GM12878 (cell line): Measurements from ENCODE around the gene FBXW7. TPM values are rescaled to one million over a fixed set of nuclear protein-coding genes. Genes with fewer than 3 reads are reported as not detected.

ENCODE experiments used
- ATAC-seq: fragments of 200-7000 bp; cut with Tn5 transposase; 3 replicates; pipeline ENCODE4 v1.9.1; 2020; ENCODE audit warnings: mild to moderate bottlenecking, moderate library complexity
- BruUV-seq: library from RNA; stranded (reverse); fragments of 400-500 nt; replicated peaks from 2 replicates; lab custom pipeline; 2021; lab: Mats Ljungman, UMichigan
- CTCF ChIA-PET: fragments of 300-600 bp; sonication (Branson Sonifier 250); formaldehyde crosslinking; extraction: SDS; loops from one replicate; lab custom pipeline; 2021; ENCODE audit warnings: inconsistent platforms; lab: Yijun Ruan, JAX
- POLR2A ChIA-PET: fragments of 350-600 bp; formaldehyde crosslinking; extraction: SDS; loops from one replicate; lab custom pipeline; 2021; ENCODE audit warnings: inconsistent platforms; lab: Charles Lee
- RAD21 ChIA-PET: fragments of 300-600 bp; sonication (Branson Sonifier 250); formaldehyde crosslinking; loops from one replicate; lab custom pipeline; 2023; ENCODE audit warnings: antibody characterized with exemption; ENCODE audit not compliant: unreplicated experiment; lab: Charles Lee
- SMC1A ChIA-PET: fragments of 300-600 bp; sonication (Branson Sonifier 250); formaldehyde crosslinking; loops from one replicate; lab custom pipeline; 2023; ENCODE audit not compliant: unreplicated experiment, uncharacterized antibody; lab: Charles Lee
- DNase-seq: peaks from one replicate; pipeline ENCODE4 v3.0.0-alpha.2; 2011; ENCODE audit warnings: low read depth, low spot score
- FAIRE-seq: peaks from 3 replicates; lab custom pipeline; 2011; peaks lifted over from hg19 to GRCh38; lab: Jason Lieb, UNC
- H2AFZ ChIP-seq: 2 replicates; pipeline ENCODE4 v1.6.0; 2011; ENCODE audit warnings: low read depth, low read length, control low read depth; ENCODE audit not compliant: control insufficient read depth
- H3K27ac ChIP-seq: 2 replicates; pipeline ENCODE4 v1.5.1; 2011; ENCODE audit warnings: control low read depth; ENCODE audit not compliant: control insufficient read depth, insufficient read depth
- H3K27me3 ChIP-seq, 2 experiments: replicated peaks in 1 of 2; 2 replicates each; pipeline versions ENCODE4 v1.6.0 to v1.6.1; 2011; ENCODE audit warnings: low read length in 1 of 2; ENCODE audit not compliant: control insufficient read depth in 2 of 2, insufficient read depth in 2 of 2
- H3K36me3 ChIP-seq, 2 experiments: 2 replicates each; pipeline ENCODE4 v1.5.1; 2011; ENCODE audit warnings: low read length in 1 of 2; ENCODE audit not compliant: control insufficient read depth in 2 of 2, insufficient read depth in 2 of 2
- H3K4me1 ChIP-seq: 2 replicates; pipeline ENCODE4 v1.6.1; 2011; ENCODE audit warnings: mild to moderate bottlenecking, low read length, moderate library complexity, mixed read lengths; ENCODE audit not compliant: control insufficient read depth, insufficient read depth
- H3K4me2 ChIP-seq: 2 replicates; pipeline ENCODE4 v1.6.0; 2011; ENCODE audit warnings: control low read depth; ENCODE audit not compliant: control insufficient read depth, insufficient read depth
- H3K4me3 ChIP-seq: fragments of 200-600 bp; sonication (generic); 2 replicates; pipeline ENCODE4 v1.5.1; 2016
- H3K79me2 ChIP-seq: 2 replicates; pipeline ENCODE4 v1.6.0; 2011; ENCODE audit warnings: low read length; ENCODE audit not compliant: control insufficient read depth, insufficient read depth
- H3K9ac ChIP-seq: 2 replicates; pipeline ENCODE4 v1.8.0; 2011; ENCODE audit warnings: low read length, control low read depth, mixed read lengths; ENCODE audit not compliant: control insufficient read depth, insufficient read depth
- H3K9me3 ChIP-seq: replicated peaks from 3 replicates; pipeline ENCODE4 v1.5.1; 2011; ENCODE audit warnings: mild to moderate bottlenecking, low read length; ENCODE audit not compliant: control insufficient read depth, insufficient read depth
- H4K20me1 ChIP-seq: 2 replicates; pipeline ENCODE4 v1.6.0; 2011; ENCODE audit not compliant: control insufficient read depth, insufficient read depth
- ATF7 ChIP-seq: fragments of 450-650 bp; IDR thresholded peaks from 2 replicates; pipeline ENCODE4 v1.6.1; 2016; ENCODE audit warnings: low read depth, mild to moderate bottlenecking
- BMI1 ChIP-seq: fragments of 450-650 bp; IDR thresholded peaks from 2 replicates; pipeline ENCODE4 v1.6.1; 2016; ENCODE audit warnings: mild to moderate bottlenecking, moderate library complexity, borderline replicate concordance
- CEBPB ChIP-seq, 2 experiments: fragments of 150-350 bp in 1 of 2; IDR thresholded peaks; 2 replicates each; pipeline ENCODE4 v1.6.1; 2012 to 2014; ENCODE audit warnings: low read depth in 2 of 2, low read length in 2 of 2, borderline replicate concordance in 1 of 2, inconsistent platforms in 1 of 2
- DPF2 ChIP-seq: fragments of 450-650 bp; IDR thresholded peaks from 2 replicates; pipeline ENCODE4 v1.6.1; 2017; ENCODE audit warnings: mild to moderate bottlenecking
- ESRRA ChIP-seq: IDR thresholded peaks from 2 replicates; pipeline ENCODE4 v1.6.1; 2012; ENCODE audit warnings: mild to moderate bottlenecking, low read length, improper control_type of control experiment
- FOS ChIP-seq: IDR thresholded peaks from 3 replicates; pipeline ENCODE4 v1.6.1; 2011; ENCODE audit warnings: borderline replicate concordance; ENCODE audit not compliant: insufficient read length; ENCODE audit errors: extremely low read depth
- FOXK2 ChIP-seq: fragments of 450-650 bp; IDR thresholded peaks from 2 replicates; pipeline ENCODE4 v1.6.1; 2017; ENCODE audit warnings: mild to moderate bottlenecking, moderate library complexity
- GABPA ChIP-seq: IDR thresholded peaks from 2 replicates; pipeline ENCODE4 v1.6.1; 2014; ENCODE audit warnings: antibody characterized with exemption, low read depth, mild to moderate bottlenecking, inconsistent platforms
- MEF2A ChIP-seq: IDR thresholded peaks from 2 replicates; pipeline ENCODE4 v1.6.1; 2011; ENCODE audit warnings: low read depth, mild to moderate bottlenecking, low read length, moderate library complexity; ENCODE audit not compliant: insufficient read depth
- MEF2B ChIP-seq: fragments of 450-650 bp; IDR thresholded peaks from 2 replicates; pipeline ENCODE4 v1.6.1; 2018; ENCODE audit warnings: mild to moderate bottlenecking, moderate library complexity; ENCODE audit not compliant: partially characterized antibody, poor library complexity, severe bottlenecking
- MLLT1 ChIP-seq: fragments of 450-650 bp; IDR thresholded peaks from 2 replicates; pipeline ENCODE4 v1.6.1; 2016; ENCODE audit warnings: mild to moderate bottlenecking
- NRF1 ChIP-seq: conservative IDR thresholded peaks from 2 replicates; pipeline ENCODE4 v1.6.1; 2011; ENCODE audit warnings: mild to moderate bottlenecking, low read depth, low read length, improper control_type of control experiment
- RELB ChIP-seq: fragments of 450-650 bp; IDR thresholded peaks from 2 replicates; pipeline ENCODE4 v1.6.1; 2017; ENCODE audit warnings: low read depth, mild to moderate bottlenecking, moderate library complexity
- RUNX3 ChIP-seq: IDR thresholded peaks from 2 replicates; pipeline ENCODE4 v1.6.1; 2012; ENCODE audit warnings: low read length, inconsistent platforms
- SIX5 ChIP-seq: IDR thresholded peaks from 2 replicates; pipeline ENCODE4 v1.6.1; 2011; ENCODE audit warnings: mild to moderate bottlenecking, low read depth, low read length, moderate library complexity; ENCODE audit not compliant: severe bottlenecking
- SMC3 ChIP-seq: IDR thresholded peaks from 2 replicates; pipeline ENCODE4 v1.6.1; 2011; ENCODE audit warnings: low read length, improper control_type of control experiment, borderline replicate concordance
- SREBF2 ChIP-seq: IDR thresholded peaks from 2 replicates; pipeline ENCODE4 v1.6.1; 2012; ENCODE audit warnings: mild to moderate bottlenecking, low read length
- TCF12 ChIP-seq: IDR thresholded peaks from 2 replicates; pipeline ENCODE4 v1.6.1; 2011; ENCODE audit warnings: low read depth, mild to moderate bottlenecking, low read length
- ZNF207 ChIP-seq: fragments of 450-650 bp; IDR thresholded peaks from 2 replicates; pipeline ENCODE4 v1.6.1; 2014; ENCODE audit warnings: antibody characterized with exemption, mild to moderate bottlenecking, borderline replicate concordance
- in situ Hi-C: fragments of 300-500 bp; cut with MboI; formaldehyde crosslinking; loops from 9 replicates; pipeline ENCODE4 v1.14.3; 2018; ENCODE audit warnings: mixed read lengths
- intact Hi-C: fragments of 100-400 bp; cut with micrococcal nuclease; formaldehyde crosslinking; loops from one replicate; pipeline ENCODE4 v1.14.2; 2022; ENCODE audit not compliant: unreplicated experiment
- polyA plus RNA-seq, 11 experiments: library from polyadenylated mRNA; depleted of rRNA in 4 of 11; unstranded in 6 of 11; stranded (reverse) in 5 of 11; fragments of >200 nt; fragmentation: Nextera tagmentation in 4 of 11; fragmentation: Illumina TruSeq in 1 of 11; extraction: Ambion mirVana in 4 of 11; extraction: Trizol in 1 of 11; gene quantifications; 1 replicate in 1 of 11; 2 replicates in 10 of 11; pipeline versions ENCODE4 v1.2.1 to v1.2.3, GENCODE V29; 2011 to 2016; ENCODE audit warnings: inconsistent platforms in 2 of 11, missing spikeins in 2 of 11, low read depth in 1 of 11
- total RNA-seq, 4 experiments: library from RNA; depleted of rRNA in 3 of 4; stranded (reverse); fragments of >200 nt in 3 of 4; fragmentation: Illumina TruSeq in 1 of 4; extraction: Trizol in 1 of 4; gene quantifications; 2 replicates each; pipeline versions ENCODE4 v1.2.1 to v1.2.3, GENCODE V29; 2013 to 2021

Gene FBXW7
- total and polyA plus RNA-seq, 10 of the 15 experiments (the other 5 are each of a cell fraction or from before 2014, with no cell fraction given) = 35.8 to 118 (median 47.2) TPM

GRCh38 chr4:152372444-152372843 lies 163.4 kb downstream of the FBXW7 start:
- no peak for FAIRE-seq
- BruUV-seq = no TSS peak
- RAD21 ChIA-PET = interaction anchor here (1.0 to 4.3 kb wide), 2 partner anchors 14 to 24 kb away, joined by 3 to 17 read pairs; no protein-coding TSS in a partner anchor

More at GRCh38 chr4:152372444-152372843, 163.4 kb downstream of the FBXW7 start:
- no peak overlapping the region for H2AFZ ChIP-seq
- SMC1A ChIA-PET = interaction anchor here (1.0 to 3.7 kb wide), 5 partner anchors 13 to 95 kb away, joined by 3 to 16 read pairs (median 3); no protein-coding TSS in a partner anchor
- no peaks in the 10 kb centered on the region for H3K27me3 ChIP-seq
- ATAC-seq (no peak), DNase-seq (no peak)
- in situ Hi-C loops = no loop called here
- H3K4me3 ChIP-seq = no peak overlapping the region
- H3K36me3 ChIP-seq = no peaks in the 10 kb centered on the region
- peaks cover 13% of the 10 kb centered on the region for H3K4me1 ChIP-seq
- peaks cover 17% of the 10 kb centered on the region for H3K79me2 ChIP-seq
- CTCF ChIA-PET = interaction anchor here (0.9 to 4.2 kb wide), 5 partner anchors 11 to 268 kb away, joined by 4 to 20 read pairs (median 7); no protein-coding TSS in a partner anchor
- H3K27ac ChIP-seq = no peak overlapping the region
- H3K9me3 ChIP-seq = no peaks in the 10 kb centered on the region
- no peak overlapping the region for H3K4me2 ChIP-seq
- no peak overlapping the region for H3K9ac ChIP-seq
- TF ChIP-seq BMI1 (no peak), FOXK2 (no peak), RELB (no peak), MEF2B (no peak), DPF2 (no peak), ESRRA (no peak), GABPA (no peak), FOS (no peak), TCF12 (no peak), SIX5 (no peak), MEF2A (no peak), CEBPB (IDR thresholded peaks at IDR 0.05; ENCODE audit: borderline replicate concordance in 1 of 2, low read depth in 2 of 2, low read length in 2 of 2) (no peak), ATF7 (no peak), RUNX3 (no peak), MLLT1 (no peak), NRF1 (no peak), ZNF207 (no peak), SREBF2 (no peak), SMC3 (no peak)
- intact Hi-C loops = loop anchor here (10.0 kb wide), 1 partner anchor 608 kb away; the partner anchor contains the start of gene GATB
- H4K20me1 ChIP-seq = no peaks in the 10 kb centered on the region
- POLR2A ChIA-PET = interaction anchor here (0.5 kb wide), 2 partner anchors 32 to 1086 kb away, joined by 4 to 9 read pairs; no protein-coding TSS in a partner anchor
